Right atrium auricular region (tissue), 2 donors: Measurements from ENCODE around the gene PRDM10. TPM values are rescaled to one million over a fixed set of nuclear protein-coding genes. Genes with fewer than 3 reads are reported as not detected.

Experiments used
- DNase-seq: peaks from one replicate; pipeline ENCODE4 v3.0.0-alpha.2; 2019; ENCODE audit warnings: low spot score
- H3K27ac ChIP-seq, 2 donors: fragments of 200-600 bp; sonication (generic); 1 replicate in 1 of 2; 2 replicates in 1 of 2; pipeline ENCODE4 v1.5.1; 2016 to 2019
- H3K27me3 ChIP-seq, 2 donors: fragments of 200-600 bp; sonication (generic); one replicate each; pipeline versions ENCODE4 v1.5.1 to v1.6.0; 2017 to 2019
- H3K36me3 ChIP-seq: fragments of 200-600 bp; sonication (generic); one replicate; pipeline ENCODE4 v1.5.1; 2016
- H3K4me1 ChIP-seq, 2 donors: fragments of 200-600 bp; sonication (generic); one replicate each; pipeline versions ENCODE4 v1.5.1 to v1.6.0; 2017 to 2019
- H3K4me3 ChIP-seq, 2 donors: fragments of 200-600 bp; sonication (generic); 1 replicate in 1 of 2; 2 replicates in 1 of 2; pipeline ENCODE4 v1.5.1; 2017 to 2019; ENCODE audit warnings: mild to moderate bottlenecking in 1 of 2, moderate library complexity in 1 of 2
- H3K9me3 ChIP-seq, 2 donors: fragments of 200-600 bp; sonication (generic); one replicate each; pipeline ENCODE4 v1.5.1; 2019
- total RNA-seq, 2 donors: library from RNA; depleted of rRNA; stranded (reverse); fragments of >200 nt; gene quantifications; one replicate each; pipeline ENCODE4 v1.1.0, GENCODE V29; 2016
- TF ChIP-seq, protein P1 (sequence below), 2 donors: fragments of 200-600 bp; sonication (generic); IDR thresholded peaks; one replicate each; pipeline ENCODE4 v1.5.1; 2019; ENCODE audit warnings: antibody characterized with exemption in 2 of 2

PRDM10 gene
- 1 to 10 TPM; 4.3 TPM for total RNA-seq

DNA sequence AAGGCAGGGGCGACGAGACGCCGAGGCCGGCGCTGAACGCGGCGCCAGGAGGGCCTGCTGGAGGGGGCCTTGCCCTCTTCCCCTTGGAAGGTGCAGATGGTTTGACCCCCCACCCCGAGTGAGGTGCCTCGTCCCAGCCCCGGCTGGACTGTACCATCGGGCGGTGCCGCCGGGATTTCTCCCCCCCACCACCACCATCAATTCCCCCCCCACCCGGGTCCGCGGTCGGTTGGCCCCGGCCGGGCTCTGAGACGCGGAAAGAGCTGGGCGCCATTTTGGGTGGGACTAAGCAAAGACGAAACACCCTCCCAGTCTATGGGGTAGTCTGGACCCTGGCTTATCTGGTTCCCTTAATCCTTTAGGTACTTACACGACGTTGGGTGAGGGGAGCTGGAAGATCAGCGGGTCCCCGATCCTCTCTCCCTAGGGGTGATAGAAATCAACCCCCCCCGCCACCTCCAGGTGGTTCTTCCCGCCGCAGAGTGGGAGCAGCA lies at the start of gene PRDM10:
PRDM10 (minus strand) TSS at position 484 of the 494 bp plus-strand sequence. CDS start 41,871 bp downstream, outside the sequence.
- TF ChIP-seq, protein P1, sequence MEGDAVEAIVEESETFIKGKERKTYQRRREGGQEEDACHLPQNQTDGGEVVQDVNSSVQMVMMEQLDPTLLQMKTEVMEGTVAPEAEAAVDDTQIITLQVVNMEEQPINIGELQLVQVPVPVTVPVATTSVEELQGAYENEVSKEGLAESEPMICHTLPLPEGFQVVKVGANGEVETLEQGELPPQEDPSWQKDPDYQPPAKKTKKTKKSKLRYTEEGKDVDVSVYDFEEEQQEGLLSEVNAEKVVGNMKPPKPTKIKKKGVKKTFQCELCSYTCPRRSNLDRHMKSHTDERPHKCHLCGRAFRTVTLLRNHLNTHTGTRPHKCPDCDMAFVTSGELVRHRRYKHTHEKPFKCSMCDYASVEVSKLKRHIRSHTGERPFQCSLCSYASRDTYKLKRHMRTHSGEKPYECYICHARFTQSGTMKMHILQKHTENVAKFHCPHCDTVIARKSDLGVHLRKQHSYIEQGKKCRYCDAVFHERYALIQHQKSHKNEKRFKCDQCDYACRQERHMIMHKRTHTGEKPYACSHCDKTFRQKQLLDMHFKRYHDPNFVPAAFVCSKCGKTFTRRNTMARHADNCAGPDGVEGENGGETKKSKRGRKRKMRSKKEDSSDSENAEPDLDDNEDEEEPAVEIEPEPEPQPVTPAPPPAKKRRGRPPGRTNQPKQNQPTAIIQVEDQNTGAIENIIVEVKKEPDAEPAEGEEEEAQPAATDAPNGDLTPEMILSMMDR (IDR thresholded peaks at IDR 0.05), result no peak
- Histone ChIP-seq H3K9me3 (no peaks in the 10 kb centered on the region), H3K27ac (peak within 1 kb of the TSS; percentile 100), H3K4me3 (peak within 1 kb of the TSS; percentile 85 to 86), H3K27me3 (no peaks in the 10 kb centered on the region), H3K36me3 (no peaks in the 10 kb centered on the region), H3K4me1 (peaks cover 0 to 20% of the 10 kb centered on the region in 2 donors)
- DNase-seq, result peak; percentile 91

GRCh38 chr11:130051082-130051481 lies 48.4 kb upstream of the PRDM10 start:
- no peaks in the 10 kb centered on the region for H3K27me3 ChIP-seq
- H3K27ac ChIP-seq, result no peak overlapping the region
- TF ChIP-seq, protein P1 (IDR thresholded peaks at IDR 0.05), result no peak
- H3K4me1 ChIP-seq, result peaks cover 0 to 6% of the 10 kb centered on the region in 2 donors
- no peaks in the 10 kb centered on the region for H3K36me3 ChIP-seq
- no peaks in the 10 kb centered on the region for H3K9me3 ChIP-seq
- no peak overlapping the region for H3K4me3 ChIP-seq
- DNase-seq, result no peak

GRCh38 chr11:130050257-130050656 lies 47.6 kb upstream of the PRDM10 start:
- DNase-seq, result no peak
- no peak overlapping the region for H3K27ac ChIP-seq

DNA sequence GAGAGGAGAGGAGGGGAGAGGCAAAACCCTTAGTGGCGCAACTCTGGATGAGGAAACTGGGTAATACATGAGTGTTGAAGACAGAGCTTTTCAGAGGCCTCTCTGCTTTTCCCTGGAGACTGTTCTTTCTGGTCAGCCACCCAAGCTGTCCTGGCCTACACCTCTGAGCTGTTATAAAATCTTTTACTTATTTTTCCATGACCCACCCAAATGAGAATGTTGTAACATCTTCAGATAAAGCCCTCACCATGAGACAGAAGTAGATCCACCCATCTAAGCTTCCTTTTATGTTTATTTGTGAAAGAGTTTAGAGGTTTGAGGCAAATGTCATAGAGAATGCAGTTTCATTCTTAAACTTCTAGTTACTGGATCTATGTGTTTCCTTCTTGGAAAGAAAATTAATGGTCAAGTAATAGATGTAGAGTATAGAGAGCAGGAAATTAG lies 46.7 kb upstream of the PRDM10 start:
- H3K9me3 ChIP-seq, result no peaks in the 10 kb centered on the region
- H3K36me3 ChIP-seq, result no peaks in the 10 kb centered on the region
- no peak overlapping the region for H3K4me3 ChIP-seq
- H3K27ac ChIP-seq, result peak overlapping the region in 1 of 2 donors; percentile 2
- TF ChIP-seq, protein P1 (IDR thresholded peaks at IDR 0.05), result no peak
- no peaks in the 10 kb centered on the region for H3K4me1 ChIP-seq
- no peak for DNase-seq
- H3K27me3 ChIP-seq, result no peaks in the 10 kb centered on the region

More at GRCh38 chr11:130050257-130050656, 47.6 kb upstream of the PRDM10 start:
- H3K9me3 ChIP-seq, result no peaks in the 10 kb centered on the region
- no peaks in the 10 kb centered on the region for H3K27me3 ChIP-seq
- H3K36me3 ChIP-seq, result no peaks in the 10 kb centered on the region
- TF ChIP-seq, protein P1 (IDR thresholded peaks at IDR 0.05), result no peak
- no peak overlapping the region for H3K4me3 ChIP-seq
- H3K4me1 ChIP-seq, result no peaks in the 10 kb centered on the region

GRCh38 chr11:130047141-130047540 lies 44.5 kb upstream of the PRDM10 start:
- no peak for DNase-seq
- H3K9me3 ChIP-seq, result no peaks in the 10 kb centered on the region
- H3K4me3 ChIP-seq, result no peak overlapping the region
- no peaks in the 10 kb centered on the region for H3K4me1 ChIP-seq
- TF ChIP-seq, protein P1 (IDR thresholded peaks at IDR 0.05), result no peak
- no peaks in the 10 kb centered on the region for H3K36me3 ChIP-seq
- no peaks in the 10 kb centered on the region for H3K27me3 ChIP-seq
- H3K27ac ChIP-seq, result no peak overlapping the region

DNA sequence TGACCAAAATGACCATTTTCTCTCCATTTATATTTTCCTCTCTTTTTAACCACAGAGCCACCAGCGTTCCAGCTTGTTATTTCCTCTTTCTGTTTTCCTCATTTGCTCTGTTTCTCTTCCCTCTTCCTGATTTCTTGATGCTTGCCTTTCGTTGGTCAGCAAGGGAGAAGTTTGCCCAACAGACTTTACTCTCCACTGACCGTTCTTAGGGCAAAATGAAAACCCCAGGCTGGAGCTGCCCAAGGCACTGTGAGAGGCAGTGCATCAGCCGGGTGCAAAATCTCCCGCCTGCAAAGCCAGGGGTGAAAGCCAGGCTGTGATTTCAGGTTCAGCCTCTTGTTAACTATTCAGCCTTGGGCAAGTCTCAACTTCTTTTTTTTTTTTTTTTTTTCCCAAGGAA lies 40.9 kb upstream of the PRDM10 start:
- Histone ChIP-seq H3K4me1 (no peaks in the 10 kb centered on the region), H3K27ac (no peak overlapping the region), H3K27me3 (no peaks in the 10 kb centered on the region), H3K4me3 (no peak overlapping the region), H3K36me3 (no peaks in the 10 kb centered on the region), H3K9me3 (no peaks in the 10 kb centered on the region)
- TF ChIP-seq, protein P1 (IDR thresholded peaks at IDR 0.05), result no peak
- DNase-seq, result no peak
